A549 (cell line): ENCODE data around the gene SOX4. TPM values are rescaled to one million over a fixed set of nuclear protein-coding genes. Genes with fewer than 3 reads are reported as not detected.

ENCODE experiments used
- ATAC-seq, 2 experiments: fragments of 200-7000 bp in 1 of 2; fragments of >200 bp in 1 of 2; cut with Nextera tagmentation in 1 of 2; cut with Tn5 transposase in 1 of 2; 3 replicates each; pipeline versions ENCODE4 v1.8.0 to v1.9.1; 2018 to 2020; ENCODE audit warnings: mild to moderate bottlenecking in 1 of 2, moderate library complexity in 1 of 2
- CTCF ChIA-PET: fragments of 300-600 bp; sonication (Branson Sonifier 250); formaldehyde crosslinking; extraction: SDS; loops from one replicate; lab custom pipeline; 2021; ENCODE audit warnings: antibody characterized with exemption, inconsistent platforms; lab: Yijun Ruan, JAX
- POLR2A ChIA-PET: fragments of 350-600 bp; formaldehyde crosslinking; extraction: SDS; loops from one replicate; lab custom pipeline; 2021; ENCODE audit warnings: antibody characterized with exemption, inconsistent platforms; lab: Yijun Ruan, JAX
- DNase-seq, 2 experiments: peaks; one replicate each; pipeline versions ENCODE4 v3.0.0 to v3.0.0-alpha.2; 2011 to 2016; ENCODE audit warnings: low read depth in 1 of 2, low spot score in 1 of 2
- FAIRE-seq: peaks from 2 replicates; lab custom pipeline; 2011; peaks lifted over from hg19 to GRCh38; lab: Jason Lieb, UNC
- H3K27ac ChIP-seq, 2 experiments: fragments of >200 bp; sonication (Bioruptor Twin); formaldehyde crosslinking; 3 replicates each; pipeline ENCODE4 v1.5.1; 2016 to 2017
- H3K4me1 ChIP-seq: fragments of >200 bp; sonication (Bioruptor Twin); formaldehyde crosslinking; 3 replicates; pipeline ENCODE4 v1.6.1; 2016
- H3K4me2 ChIP-seq: fragments of >200 bp; sonication (Bioruptor Twin); formaldehyde crosslinking; 3 replicates; pipeline ENCODE4 v1.6.1; 2016
- H3K4me3 ChIP-seq: fragments of >200 bp; sonication (Bioruptor Twin); formaldehyde crosslinking; 3 replicates; pipeline ENCODE4 v1.5.1; 2016
- H3K9me3 ChIP-seq: fragments of >200 bp; sonication (Bioruptor Twin); formaldehyde crosslinking; 3 replicates; pipeline ENCODE4 v1.6.1; 2016
- GATA3 ChIP-seq: IDR thresholded peaks from 2 replicates; pipeline ENCODE4 v1.6.1; 2012; ENCODE audit warnings: borderline replicate concordance
- HDAC2 ChIP-seq: fragments of 200-600 bp; sonication (generic); IDR thresholded peaks from 2 replicates; pipeline ENCODE4 v1.6.1; 2016
- HES2 ChIP-seq: fragments of >200 bp; sonication (Bioruptor Twin); formaldehyde crosslinking; IDR thresholded peaks from 2 replicates; pipeline ENCODE4 v1.6.1; 2016
- JUNB ChIP-seq: fragments of >200 bp; sonication (Bioruptor Twin); formaldehyde crosslinking; IDR thresholded peaks from 2 replicates; pipeline ENCODE4 v1.6.1; 2016
- MYC ChIP-seq: IDR thresholded peaks from 2 replicates; pipeline ENCODE4 v1.6.1; 2012; ENCODE audit warnings: mild to moderate bottlenecking, inconsistent platforms, low read length, improper control_type of control experiment, borderline replicate concordance
- PHF8 ChIP-seq: fragments of 200-600 bp; sonication (generic); IDR thresholded peaks from 2 replicates; pipeline ENCODE4 v1.6.1; 2016; ENCODE audit warnings: low read depth, mild to moderate bottlenecking, antibody characterized with exemption, moderate library complexity, borderline replicate concordance
- WGBS: methylation state at CpG from one replicate; pipeline ENCODE4 v1.1.6; 2017; ENCODE audit errors: missing lambda C conversion rate; 5-methylcytosine and 5-hydroxymethylcytosine counted together
- polyA plus RNA-seq, 4 experiments: library from polyadenylated mRNA; depleted of rRNA in 3 of 4; stranded (reverse); fragments of >200 nt; fragmentation: RNase III in 1 of 4; extraction: RNeasy Plus Mini Kit Qiagen cat#74134 plus additional on column Dnase treatment in 1 of 4; gene quantifications; 2 replicates in 3 of 4; 3 replicates in 1 of 4; pipeline ENCODE4 v1.2.3, GENCODE V29; 2011 to 2017
- TF ChIP-seq, protein P1 (sequence below): fragments of 200-600 bp; sonication (generic); IDR thresholded peaks from 2 replicates; pipeline ENCODE4 v1.6.1; 2016; ENCODE audit warnings: antibody characterized with exemption, mild to moderate bottlenecking, moderate library complexity
- TF ChIP-seq, protein P2 (sequence below): IDR thresholded peaks from 2 replicates; pipeline ENCODE4 v1.6.1; 2012
- TF ChIP-seq, protein P3 (sequence below): fragments of >200 bp; sonication (Bioruptor Twin); formaldehyde crosslinking; IDR thresholded peaks from 3 replicates; pipeline ENCODE4 v1.6.1; 2016
- TF ChIP-seq, protein P4 (sequence below): IDR thresholded peaks from 2 replicates; pipeline ENCODE4 v1.6.1; 2012; ENCODE audit warnings: low read depth, borderline replicate concordance

The SOX4 gene
- polyA plus RNA-seq, 2 of the 4 experiments (the other 2 are of a cell fraction), result 26.0 to 30.8 TPM

- TF ChIP-seq, protein P1, sequence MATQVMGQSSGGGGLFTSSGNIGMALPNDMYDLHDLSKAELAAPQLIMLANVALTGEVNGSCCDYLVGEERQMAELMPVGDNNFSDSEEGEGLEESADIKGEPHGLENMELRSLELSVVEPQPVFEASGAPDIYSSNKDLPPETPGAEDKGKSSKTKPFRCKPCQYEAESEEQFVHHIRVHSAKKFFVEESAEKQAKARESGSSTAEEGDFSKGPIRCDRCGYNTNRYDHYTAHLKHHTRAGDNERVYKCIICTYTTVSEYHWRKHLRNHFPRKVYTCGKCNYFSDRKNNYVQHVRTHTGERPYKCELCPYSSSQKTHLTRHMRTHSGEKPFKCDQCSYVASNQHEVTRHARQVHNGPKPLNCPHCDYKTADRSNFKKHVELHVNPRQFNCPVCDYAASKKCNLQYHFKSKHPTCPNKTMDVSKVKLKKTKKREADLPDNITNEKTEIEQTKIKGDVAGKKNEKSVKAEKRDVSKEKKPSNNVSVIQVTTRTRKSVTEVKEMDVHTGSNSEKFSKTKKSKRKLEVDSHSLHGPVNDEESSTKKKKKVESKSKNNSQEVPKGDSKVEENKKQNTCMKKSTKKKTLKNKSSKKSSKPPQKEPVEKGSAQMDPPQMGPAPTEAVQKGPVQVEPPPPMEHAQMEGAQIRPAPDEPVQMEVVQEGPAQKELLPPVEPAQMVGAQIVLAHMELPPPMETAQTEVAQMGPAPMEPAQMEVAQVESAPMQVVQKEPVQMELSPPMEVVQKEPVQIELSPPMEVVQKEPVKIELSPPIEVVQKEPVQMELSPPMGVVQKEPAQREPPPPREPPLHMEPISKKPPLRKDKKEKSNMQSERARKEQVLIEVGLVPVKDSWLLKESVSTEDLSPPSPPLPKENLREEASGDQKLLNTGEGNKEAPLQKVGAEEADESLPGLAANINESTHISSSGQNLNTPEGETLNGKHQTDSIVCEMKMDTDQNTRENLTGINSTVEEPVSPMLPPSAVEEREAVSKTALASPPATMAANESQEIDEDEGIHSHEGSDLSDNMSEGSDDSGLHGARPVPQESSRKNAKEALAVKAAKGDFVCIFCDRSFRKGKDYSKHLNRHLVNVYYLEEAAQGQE, result no peak
- TF ChIP-seq GATA3, result no peak
- TF ChIP-seq HES2, result no peak
- TF ChIP-seq, protein P2, sequence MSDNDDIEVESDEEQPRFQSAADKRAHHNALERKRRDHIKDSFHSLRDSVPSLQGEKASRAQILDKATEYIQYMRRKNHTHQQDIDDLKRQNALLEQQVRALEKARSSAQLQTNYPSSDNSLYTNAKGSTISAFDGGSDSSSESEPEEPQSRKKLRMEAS, result peak; percentile 62
- TF ChIP-seq, protein P3, sequence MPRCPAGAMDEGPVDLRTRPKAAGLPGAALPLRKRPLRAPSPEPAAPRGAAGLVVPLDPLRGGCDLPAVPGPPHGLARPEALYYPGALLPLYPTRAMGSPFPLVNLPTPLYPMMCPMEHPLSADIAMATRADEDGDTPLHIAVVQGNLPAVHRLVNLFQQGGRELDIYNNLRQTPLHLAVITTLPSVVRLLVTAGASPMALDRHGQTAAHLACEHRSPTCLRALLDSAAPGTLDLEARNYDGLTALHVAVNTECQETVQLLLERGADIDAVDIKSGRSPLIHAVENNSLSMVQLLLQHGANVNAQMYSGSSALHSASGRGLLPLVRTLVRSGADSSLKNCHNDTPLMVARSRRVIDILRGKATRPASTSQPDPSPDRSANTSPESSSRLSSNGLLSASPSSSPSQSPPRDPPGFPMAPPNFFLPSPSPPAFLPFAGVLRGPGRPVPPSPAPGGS, result 0 out of 3 replicates have a peak, but pooled peaks have one; percentile 21
- TF ChIP-seq MYC, result no peak
- TF ChIP-seq JUNB, result no peak
- no peak for TF ChIP-seq HDAC2
Observed at GRCh38 chr6:21594416-21595281, 1.1 kb downstream of the SOX4 start (continued).

- peaks cover 22% of the 10 kb centered on the region for H3K4me1 ChIP-seq
- CTCF ChIA-PET, result interaction anchor here (1.2 to 1.3 kb wide), 2 partner anchors 174 to 517 kb away, joined by 3 to 4 read pairs; no protein-coding TSS in a partner anchor
- ATAC-seq, result peak in 1 of 2 experiments; percentile 37; a peak in 1 of 6 replicates
- no peaks in the 10 kb centered on the region for H3K9me3 ChIP-seq
- peak overlapping the region; percentile 96 to 97 for H3K27ac ChIP-seq
- TF ChIP-seq PHF8, result no peak
- TF ChIP-seq, protein P2, result peak; percentile 30; the same call in 1 of the 2 replicates
- TF ChIP-seq, protein P4, sequence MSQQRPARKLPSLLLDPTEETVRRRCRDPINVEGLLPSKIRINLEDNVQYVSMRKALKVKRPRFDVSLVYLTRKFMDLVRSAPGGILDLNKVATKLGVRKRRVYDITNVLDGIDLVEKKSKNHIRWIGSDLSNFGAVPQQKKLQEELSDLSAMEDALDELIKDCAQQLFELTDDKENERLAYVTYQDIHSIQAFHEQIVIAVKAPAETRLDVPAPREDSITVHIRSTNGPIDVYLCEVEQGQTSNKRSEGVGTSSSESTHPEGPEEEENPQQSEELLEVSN, result peak; percentile 33; the same call in 1 of the 2 replicates
- DNase-seq, result peak in 1 of 2 experiments; percentile 42
- H3K4me2 ChIP-seq, result peak overlapping the region; percentile 86
- no peak for FAIRE-seq
- 1% methylated on average over 33 of the region's 108 CpGs for WGBS
- POLR2A ChIA-PET, result interaction anchor here (0.7 to 4.1 kb wide), 7 partner anchors 136 to 1232 kb away, joined by 3 to 39 read pairs (median 22); no protein-coding TSS in a partner anchor
- H3K4me3 ChIP-seq, result peak overlapping the region; percentile 83
Observed at GRCh38 chr6:21595285-21596144, 2.0 kb downstream of the SOX4 start.
